ENCODE measurements around the gene CLASP1.

DNA sequence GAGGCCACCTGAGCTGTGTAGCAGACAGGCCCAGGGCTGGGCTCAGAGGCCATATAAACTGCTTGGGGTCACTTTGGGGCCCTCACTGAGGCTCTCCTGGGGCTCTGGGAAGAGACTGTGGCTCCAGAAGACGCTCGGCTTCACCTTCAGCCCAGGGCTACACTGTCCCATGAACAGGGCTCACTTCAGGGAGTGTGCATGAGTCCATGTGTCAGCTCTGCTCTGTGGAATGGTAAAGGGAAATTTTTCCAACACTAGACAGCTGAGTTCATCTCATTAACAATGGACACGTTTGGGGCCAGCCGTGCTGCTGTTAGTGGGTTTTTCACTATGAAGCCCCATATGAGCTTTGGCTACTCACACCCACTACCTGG lies 298.9 kb downstream of the CLASP1 start:
- TF ChIP-seq, protein P1, sequence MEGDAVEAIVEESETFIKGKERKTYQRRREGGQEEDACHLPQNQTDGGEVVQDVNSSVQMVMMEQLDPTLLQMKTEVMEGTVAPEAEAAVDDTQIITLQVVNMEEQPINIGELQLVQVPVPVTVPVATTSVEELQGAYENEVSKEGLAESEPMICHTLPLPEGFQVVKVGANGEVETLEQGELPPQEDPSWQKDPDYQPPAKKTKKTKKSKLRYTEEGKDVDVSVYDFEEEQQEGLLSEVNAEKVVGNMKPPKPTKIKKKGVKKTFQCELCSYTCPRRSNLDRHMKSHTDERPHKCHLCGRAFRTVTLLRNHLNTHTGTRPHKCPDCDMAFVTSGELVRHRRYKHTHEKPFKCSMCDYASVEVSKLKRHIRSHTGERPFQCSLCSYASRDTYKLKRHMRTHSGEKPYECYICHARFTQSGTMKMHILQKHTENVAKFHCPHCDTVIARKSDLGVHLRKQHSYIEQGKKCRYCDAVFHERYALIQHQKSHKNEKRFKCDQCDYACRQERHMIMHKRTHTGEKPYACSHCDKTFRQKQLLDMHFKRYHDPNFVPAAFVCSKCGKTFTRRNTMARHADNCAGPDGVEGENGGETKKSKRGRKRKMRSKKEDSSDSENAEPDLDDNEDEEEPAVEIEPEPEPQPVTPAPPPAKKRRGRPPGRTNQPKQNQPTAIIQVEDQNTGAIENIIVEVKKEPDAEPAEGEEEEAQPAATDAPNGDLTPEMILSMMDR (IDR thresholded peaks at IDR 0.05; ENCODE audit: insufficient read depth, low read length), result no peak
- TF ChIP-seq SPI1 (IDR thresholded peaks at IDR 0.05; ENCODE audit: borderline replicate concordance, low read depth) (no peak), GABPA (IDR thresholded peaks at IDR 0.05; ENCODE audit: low read depth) (no peak), POLR2AphosphoS5 (IDR thresholded peaks at IDR 0.05; ENCODE audit: low read depth) (no peak)

Data from HL-60 (cell line).